WTC11 (cell line): ENCODE results near the gene LCN15.

ENCODE experiments used
- ATF2 ChIP-seq: sonication (generic); formaldehyde crosslinking; IDR thresholded peaks from 2 replicates; pipeline ENCODE4 v1.8.1; 2022; ENCODE audit warnings: low read depth, missing genetic modification reagents, borderline replicate concordance
- CTCF ChIP-seq: fragments of 200-600 bp; IDR thresholded peaks from 2 replicates; pipeline ENCODE4 v1.8.0; 2022; ENCODE audit warnings: antibody characterized with exemption
- NR2C2 ChIP-seq: sonication (generic); formaldehyde crosslinking; IDR thresholded peaks from 2 replicates; pipeline ENCODE4 v1.8.0; 2022; ENCODE audit warnings: mild to moderate bottlenecking, missing genetic modification reagents
- ZNF263 ChIP-seq: sonication (generic); formaldehyde crosslinking; IDR thresholded peaks from 2 replicates; pipeline ENCODE4 v1.8.1; 2022; ENCODE audit warnings: low read depth, mild to moderate bottlenecking, moderate library complexity, missing genetic modification reagents

- TF ChIP-seq CTCF (no peak), NR2C2 (CRISPR knock-in tag) (no peak), ATF2 (CRISPR knock-in tag) (no peak), ZNF263 (CRISPR knock-in tag) (no peak)
These were observed 20.1 kb upstream of the LCN15 start for GRCh38 chr9:136784249-136784996.
